Fibroblast of skin of back (primary cell): Measurements from ENCODE around the gene TMEM270.

Source experiments
- DNase-seq: peaks from one replicate; pipeline ENCODE4 v3.0.0-alpha.2; 2013

TMEM270 gene

DNA sequence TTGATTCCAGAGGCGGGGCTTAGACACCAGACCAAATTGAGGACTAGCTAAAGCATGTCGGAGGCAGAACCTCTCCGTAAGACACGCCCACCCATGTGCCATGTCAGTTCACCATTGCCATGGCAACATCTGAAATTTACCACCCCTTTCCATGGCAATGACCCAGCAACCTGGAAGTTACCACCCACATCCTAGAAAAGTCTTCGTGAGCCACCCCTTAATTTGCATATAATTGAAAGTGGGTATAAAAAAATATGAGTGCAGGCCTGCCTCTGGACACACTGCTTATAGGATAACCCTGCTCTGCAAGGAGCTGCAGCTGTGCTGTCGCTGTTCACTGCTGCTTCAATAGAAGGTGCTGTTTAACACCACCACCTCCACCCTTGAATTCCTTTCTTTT lies 28.0 kb downstream of the TMEM270 start:
- DNase-seq = no peak

GRCh38 chr7:73890555-73891147 lies 29.7 kb downstream of the TMEM270 start:
- DNase-seq = no peak

GRCh38 chr7:73891178-73891885 lies 30.4 kb downstream of the TMEM270 start:
- no peak for DNase-seq

GRCh38 chr7:73892003-73892999 lies 31.3 kb downstream of the TMEM270 start:
- DNase-seq = peak; percentile 72

- no peak for DNase-seq
These were observed 32.6 kb downstream of the TMEM270 start for GRCh38 chr7:73893342-73894101.

GRCh38 chr7:73894166-73894565 lies 33.2 kb downstream of the TMEM270 start:
- no peak for DNase-seq

GRCh38 chr7:73894733-73895551 lies 34.0 kb downstream of the TMEM270 start:
- DNase-seq = peak; percentile 100

DNA sequence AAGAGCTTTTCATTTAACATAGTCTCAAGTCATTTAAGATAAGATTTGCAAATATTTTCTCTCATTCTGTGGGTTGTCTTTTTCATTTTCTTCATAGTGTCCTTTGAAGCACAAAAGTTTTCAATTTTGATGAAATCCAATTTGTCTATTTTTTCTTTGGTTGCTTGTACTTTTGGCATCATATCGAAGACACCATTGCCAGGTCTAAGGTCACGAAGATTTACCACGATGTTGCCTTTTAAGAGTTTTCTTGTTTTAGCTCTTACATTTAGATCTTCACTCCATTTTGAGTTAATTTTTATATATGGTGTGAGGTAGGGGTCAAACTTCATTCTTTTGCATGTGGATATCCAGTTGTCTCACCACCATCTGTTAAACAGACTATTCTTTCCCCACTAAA lies 34.7 kb downstream of the TMEM270 start:
- DNase-seq = no peak

DNA sequence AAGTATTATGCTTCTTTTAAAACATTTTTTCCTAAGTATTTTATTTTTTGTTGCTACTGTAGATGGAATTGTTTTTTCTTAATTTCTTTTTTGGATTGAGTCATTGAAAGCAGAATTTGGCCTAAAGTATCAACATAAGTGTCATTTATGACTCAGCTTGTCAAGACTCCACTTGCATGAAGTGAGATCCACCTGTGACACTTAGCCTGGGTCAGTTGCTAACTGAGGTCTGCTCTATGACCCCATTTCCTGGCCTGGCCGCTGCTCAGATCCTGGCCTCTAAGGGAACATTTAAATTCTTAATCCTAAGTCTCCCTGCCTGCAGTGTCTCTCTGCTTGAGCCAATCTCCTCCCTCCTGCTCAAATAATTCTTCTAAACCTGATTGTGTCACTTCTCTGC lies 35.5 kb downstream of the TMEM270 start:
- DNase-seq = peak; percentile 59

DNA sequence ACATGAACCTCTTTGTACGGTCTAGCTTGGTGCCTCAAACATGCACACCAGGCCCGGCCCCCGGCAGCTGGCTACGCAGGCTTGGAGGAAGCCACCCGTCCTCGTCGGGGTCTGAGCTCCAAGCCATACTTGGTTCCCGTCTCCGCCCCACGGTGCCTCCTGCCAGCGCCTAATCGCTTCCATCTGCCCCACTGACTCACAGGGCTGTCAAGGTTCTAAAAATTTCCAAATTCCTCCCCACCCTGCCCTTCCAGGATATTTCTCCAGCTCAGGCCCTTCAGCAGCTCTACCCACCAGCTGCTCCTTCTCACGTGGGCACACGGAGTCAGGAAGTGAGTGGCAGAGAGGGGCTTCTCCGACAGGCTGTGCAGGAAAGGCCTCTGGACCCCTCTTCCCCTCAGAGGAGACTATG lies 38.8 kb downstream of the TMEM270 start:
- DNase-seq = peak; percentile 95

- peak; percentile 65 for DNase-seq
These were observed 39.3 kb downstream of the TMEM270 start for GRCh38 chr7:73900286-73900685.

DNA sequence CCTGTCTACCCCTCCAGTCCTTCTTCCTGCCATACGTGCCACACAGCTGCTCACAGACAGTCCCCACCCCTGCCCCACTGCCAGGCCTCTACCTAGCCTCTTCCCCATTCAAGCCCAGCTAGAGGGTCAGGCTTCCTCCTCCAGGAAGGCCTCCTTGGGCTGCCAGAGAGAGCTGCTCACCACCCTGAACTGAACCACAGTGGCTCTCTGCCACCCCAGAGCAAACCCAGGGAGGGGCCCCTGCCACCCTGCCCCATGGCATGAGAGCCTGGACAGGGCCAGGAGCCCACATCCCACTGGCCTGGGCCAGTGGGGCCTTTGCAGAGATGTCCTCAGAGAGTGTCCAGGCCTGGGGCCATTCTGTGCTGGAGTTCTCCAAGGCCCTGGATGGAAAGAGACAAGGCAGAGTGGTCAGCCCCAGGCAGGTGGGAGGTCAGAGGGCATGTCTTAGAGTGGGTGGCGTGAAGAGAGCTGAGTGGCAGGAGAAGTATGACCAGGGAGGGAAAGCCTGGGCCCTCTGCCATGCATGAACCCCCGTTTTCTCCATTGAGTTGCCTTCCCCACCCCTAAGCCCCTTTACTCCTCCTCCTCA lies 40.4 kb downstream of the TMEM270 start:
- DNase-seq = no peak

DNA sequence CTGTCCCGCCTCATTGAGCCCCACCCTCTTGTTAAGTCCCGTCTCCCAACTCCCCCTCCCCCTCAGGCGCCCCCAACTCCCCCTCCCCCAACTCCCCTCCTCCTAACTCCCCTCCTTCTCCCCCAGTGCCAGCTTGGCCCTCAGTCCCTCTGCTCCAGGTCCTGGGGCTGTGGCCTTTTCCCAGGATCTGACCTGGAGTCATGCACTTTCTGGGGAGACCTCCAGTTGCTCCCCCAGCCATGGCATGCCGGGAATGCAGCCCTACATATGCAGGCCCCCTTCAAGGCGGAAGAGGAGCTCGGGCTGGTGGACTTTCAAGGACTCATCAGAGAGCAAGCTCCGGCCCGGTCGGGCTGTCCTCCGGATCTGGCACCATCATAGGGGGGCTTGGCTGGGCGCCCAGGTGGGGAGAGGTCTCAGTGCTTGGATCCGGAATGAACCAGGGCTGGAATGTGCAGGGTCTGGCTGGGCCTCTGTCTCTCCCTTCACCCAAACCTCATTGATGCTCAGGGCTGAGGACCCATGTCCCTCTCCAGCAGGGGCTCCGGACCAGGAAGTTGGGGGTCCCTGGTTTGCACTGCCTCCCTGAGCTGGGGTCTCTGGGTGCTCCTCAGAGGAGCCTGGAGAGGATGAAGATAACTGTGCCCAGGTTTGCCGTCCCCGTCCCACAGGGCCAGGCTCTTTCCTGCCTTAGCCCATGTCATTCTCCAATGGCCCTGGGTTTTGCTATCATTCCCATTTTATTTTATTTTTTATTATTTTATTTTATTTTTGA lies 41.1 kb downstream of the TMEM270 start:
- no peak for DNase-seq

DNA sequence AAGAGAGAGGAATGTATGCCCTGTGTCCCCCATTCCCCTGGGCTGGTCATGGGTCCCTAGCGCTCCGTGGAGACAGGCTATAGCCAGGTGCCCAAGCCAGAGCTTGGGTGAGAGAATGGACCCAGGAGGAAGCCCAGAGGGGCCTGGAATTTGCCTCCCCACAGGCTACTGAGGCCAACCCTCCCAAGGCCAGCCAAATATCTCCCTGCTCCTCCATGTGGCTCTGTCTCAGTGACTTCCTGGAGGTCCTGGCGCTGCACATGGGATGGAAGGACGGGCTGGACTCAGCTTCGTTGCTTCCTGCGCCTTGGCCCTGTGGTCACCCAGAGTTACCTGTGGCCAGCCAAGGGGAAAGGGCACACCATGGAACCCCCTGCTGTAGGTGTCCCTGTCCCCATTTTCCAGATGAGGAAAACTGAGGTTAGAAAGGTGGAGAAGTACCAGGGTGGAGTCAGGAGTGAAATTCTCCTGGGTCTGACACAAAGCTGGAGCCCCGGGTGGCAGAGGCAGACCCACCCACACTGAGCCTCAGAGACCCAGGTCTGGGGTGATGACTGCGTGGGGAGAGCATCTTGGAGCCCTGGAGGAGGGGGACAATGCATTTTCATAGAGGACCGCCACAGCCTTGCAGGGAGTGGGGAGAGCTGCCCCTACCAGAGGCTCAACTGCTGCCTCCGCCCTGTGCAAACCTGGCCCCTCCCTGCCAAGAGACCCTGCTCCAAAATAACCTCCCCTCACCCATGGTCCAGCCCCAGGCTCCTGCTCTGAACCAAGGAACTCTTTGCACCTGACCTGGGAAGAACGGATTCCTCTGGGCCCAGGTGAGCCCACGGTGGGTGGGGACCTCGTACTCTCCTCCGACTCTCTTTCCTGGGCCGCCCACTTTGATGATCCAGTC lies 42.6 kb downstream of the TMEM270 start:
- DNase-seq = no peak

DNA sequence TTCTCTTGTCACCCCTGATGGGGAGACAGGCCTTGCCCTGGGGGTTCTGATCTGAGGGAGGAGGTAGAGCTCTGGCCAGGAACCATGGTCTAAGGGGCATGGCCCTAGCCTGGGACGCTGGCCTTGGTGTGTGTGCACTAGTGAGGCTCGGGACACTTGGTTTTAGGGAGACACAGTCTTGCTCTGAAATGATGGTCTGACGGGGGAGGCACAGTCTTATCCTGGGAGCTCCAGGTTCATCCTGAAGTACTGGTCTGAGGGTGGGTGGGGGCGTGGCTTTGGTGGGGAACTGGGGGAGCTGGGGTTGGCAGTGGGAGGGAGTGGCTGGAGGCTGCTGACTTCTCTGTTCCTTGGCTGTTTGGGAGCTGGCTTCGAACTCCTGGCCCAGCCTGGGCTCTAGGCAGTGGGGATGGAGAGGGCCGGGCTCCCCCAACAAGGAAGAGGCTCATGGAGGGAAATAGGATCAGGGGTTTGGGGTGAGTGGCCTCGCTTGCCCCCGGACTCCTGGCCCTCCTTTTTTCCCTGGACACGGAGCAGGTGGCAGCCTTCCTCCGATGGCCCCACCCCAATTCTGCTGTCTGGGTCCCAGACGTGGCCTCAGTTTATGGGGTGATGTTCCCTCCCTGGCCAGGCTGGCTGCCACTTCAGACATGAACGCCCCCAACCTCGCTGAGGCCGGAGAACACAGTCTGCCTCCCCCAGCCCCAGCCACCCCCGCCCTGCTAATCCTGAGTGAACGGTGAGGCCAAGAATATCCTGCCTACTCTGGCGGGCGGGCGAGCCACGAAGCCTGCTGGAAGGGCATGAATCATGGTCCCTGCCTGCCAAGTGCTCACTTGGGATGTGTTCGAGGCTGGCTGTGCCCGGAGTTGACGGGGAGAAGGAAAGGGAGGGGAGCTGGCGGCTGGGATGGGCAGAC lies 43.5 kb downstream of the TMEM270 start:
- peak; percentile 62 for DNase-seq

- DNase-seq = no peak
These were observed 44.4 kb downstream of the TMEM270 start for GRCh38 chr7:73905360-73905759.

GRCh38 chr7:73906874-73907273 lies 45.9 kb downstream of the TMEM270 start:
- no peak for DNase-seq

DNA sequence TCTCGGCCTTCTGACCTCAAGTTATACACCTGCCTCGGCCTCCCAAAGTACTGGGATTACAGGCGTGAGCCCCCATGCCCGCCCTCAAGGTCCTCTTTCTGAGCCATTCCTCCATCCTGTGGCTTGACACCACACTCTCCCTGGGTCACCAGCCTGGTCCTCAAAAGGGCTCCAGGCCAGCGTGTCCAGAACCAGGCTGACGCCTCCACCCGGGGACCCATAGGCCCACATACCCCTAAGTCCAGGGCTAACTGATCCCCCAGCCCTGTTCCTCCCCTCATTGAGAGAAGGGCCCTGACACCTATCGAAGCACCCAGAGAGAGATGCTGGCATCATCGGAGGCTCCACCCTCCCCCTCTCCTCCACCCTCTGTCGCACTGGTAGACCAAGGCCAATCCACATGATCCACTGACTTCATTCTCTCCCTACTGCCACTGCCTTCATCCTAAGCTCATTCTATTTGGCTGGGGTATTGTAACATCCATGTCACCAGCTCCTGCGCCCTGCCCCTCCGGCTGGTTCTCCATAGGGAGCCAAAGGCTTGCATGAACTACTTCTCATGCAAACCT lies 46.7 kb downstream of the TMEM270 start:
- no peak for DNase-seq
